GM18909 (cell line): Measurements from ENCODE around the gene FAR1.
"Not testable (repeated sequence)": the region's sequence is repeated elsewhere in the genome, so short reads cannot be mapped to it uniquely, and the experiment has no call there.

Experiments
- ATAC-seq: cut with Tn5 transposase; IDR thresholded peaks from one replicate; pipeline ENCODE4 v1.9.1; 2021; ENCODE audit warnings: mild to moderate bottlenecking; ENCODE audit not compliant: unreplicated experiment, poor library complexity

FAR1 gene

DNA sequence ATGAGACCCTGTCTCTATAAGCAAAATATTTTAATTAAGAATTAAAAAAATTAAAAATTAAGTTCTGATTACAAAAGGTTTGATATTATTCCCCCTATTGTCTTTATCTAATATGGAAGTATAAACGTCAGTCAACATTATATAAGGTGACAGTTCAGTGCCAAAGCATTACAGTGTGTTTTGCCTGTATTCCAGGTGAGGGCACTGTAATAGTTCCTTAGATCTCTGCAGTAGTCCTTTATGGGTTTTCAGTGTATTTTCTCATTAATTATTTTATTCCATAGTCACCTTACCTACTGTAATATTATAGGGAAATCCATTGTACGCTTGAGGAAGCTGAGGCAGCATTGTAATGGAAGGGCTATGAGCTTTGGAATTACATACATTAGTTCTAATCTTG lies 33.0 kb downstream of the FAR1 start:
- ATAC-seq = no peak

DNA sequence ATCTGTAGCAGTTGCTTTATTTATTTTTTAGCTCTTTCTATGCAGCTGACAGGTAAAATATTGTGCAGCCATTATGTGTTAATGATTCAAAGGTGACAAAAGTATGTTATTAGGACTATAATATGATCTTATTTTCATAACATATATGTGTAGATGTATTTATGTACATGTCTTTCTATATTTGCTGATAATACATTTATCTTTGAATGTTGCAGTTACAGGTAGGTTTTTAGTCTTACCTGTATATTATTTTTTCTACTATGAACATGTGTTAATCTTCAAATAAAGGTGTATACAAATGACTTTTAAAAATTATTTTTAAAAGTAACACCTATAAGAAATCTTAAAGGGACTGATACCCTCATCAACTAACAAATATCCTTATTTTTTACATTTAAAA lies 33.6 kb downstream of the FAR1 start:
- ATAC-seq = no peak

DNA sequence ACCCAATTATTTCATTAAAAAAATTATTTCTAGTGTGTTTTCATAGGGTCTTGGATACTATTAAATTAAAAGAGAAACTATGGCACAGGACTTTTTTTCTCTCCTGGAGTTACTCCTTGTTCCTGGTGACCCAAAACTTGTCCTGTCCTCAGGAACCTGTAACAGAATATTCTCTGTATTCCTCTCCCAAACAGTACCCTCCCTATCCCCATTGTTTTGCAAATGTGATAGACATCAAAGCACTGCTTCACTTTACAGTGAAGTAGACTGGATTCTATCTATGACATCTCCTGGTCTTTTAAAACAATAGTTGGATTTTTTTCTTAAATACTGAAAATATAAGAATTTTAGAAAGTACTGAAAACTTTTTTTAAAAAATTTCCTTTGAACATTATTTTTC lies 37.2 kb downstream of the FAR1 start:
- no peak for ATAC-seq

DNA sequence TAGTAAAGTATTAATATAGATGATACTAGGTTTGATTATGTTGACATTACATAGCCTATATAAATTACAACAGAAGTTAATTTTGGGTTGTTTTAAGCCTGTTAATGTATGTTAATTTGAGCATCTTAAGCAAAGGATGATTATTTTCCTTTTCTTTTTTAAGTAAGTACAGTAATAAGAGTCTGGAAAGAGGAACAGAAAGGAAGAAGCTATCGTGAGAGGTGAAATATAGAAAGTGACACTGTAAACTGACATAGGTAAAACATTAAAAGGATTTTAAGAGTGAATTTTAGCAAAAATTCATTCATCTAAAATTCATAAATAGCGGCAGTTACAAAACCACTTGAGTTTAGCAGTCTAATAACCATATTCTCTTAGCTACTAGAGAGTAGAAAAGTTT lies 45.5 kb downstream of the FAR1 start:
- ATAC-seq = peak; percentile 57

DNA sequence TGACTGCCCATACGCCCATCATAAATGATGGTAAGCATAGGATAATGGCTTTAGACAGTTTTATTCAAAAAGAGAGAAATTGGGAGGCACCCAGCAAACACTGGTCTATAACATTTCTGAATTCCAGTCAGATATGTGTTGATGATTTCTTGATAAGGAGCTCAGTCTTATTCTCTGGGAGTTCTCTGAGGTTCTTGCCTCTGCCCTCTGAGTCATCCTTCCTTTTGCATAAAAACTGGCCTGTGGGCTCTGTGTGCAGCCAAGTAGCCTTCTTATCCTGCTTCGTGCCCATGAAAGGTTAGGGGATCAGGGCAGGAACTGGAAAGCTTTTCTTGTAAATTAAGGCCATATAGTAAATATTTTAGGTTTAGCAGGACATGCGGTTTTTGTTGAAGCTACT lies 48.9 kb downstream of the FAR1 start:
- no peak for ATAC-seq

DNA sequence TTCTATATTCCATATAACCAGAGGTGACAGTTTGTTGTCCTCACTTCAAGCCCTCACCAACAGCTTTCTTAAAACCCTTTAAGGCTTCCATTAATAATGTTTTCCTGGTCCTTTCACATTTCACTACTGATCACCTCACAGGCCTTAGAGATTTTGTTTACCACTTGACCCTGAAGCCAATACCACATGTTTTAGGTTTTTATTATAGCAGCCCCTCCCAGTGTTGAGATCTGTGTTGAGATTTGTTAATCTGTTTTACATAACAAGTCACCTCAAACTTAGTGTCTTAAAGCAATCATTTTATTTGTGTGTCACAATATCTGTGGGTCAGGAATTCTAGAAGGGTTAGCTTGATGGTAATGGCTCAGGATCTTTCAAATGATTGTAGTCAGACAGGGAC lies 49.9 kb downstream of the FAR1 start:
- no peak for ATAC-seq

DNA sequence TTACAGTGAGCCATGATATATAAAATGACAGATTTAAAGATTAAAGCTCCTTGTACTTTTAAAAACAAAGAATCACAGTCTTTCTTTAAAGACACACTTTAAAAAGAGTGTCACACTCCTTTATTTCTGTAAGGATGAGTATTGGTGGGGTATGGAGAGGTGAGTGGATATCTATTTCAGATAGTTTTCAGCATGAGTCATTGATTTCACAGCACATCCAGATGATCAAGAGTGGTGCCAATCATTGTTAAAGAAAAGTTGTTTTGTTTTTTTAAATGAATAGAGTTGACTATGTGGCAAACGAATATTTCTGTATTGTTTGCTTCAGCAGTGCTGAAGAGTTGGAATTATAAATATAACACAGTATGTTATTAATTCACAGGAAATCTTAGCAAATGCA lies 52.5 kb downstream of the FAR1 start:
- no peak for ATAC-seq

DNA sequence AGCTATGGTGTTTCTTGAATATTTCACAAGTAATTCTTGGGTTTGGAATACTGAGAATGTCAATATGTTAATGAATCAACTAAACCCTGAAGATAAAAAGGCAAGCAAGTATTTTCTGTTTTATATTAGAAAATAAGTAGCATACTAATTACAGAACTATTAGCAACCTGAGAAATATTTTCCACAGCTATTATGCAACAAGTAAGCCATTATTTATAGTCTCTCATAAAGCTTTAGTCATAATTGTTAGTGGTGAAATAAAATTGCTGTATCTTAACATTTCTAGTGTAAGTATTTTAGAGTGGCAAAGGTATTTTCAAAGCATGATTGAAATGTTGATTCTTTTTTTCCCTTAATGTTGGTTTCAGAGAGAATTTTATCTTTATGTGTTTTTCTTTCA lies 53.3 kb downstream of the FAR1 start:
- no peak for ATAC-seq

DNA sequence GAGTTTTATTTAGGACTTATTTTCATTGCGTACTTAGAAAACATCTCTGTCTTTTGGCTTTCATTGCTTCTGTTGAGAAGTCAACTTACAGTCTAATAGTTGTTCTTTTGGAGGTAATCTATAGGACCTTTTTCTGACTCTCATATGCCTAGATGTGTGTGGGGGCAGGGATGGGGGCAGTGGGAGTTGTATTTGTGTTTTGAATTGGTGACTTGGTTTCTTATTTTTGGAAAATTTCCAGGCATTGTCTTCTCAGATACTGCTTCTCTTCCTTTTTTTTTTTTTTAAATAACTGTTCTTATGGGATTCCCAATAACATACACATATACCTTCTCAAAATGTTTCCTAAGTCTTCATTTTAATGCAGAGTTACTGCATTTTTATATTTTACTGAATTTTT lies 58.0 kb downstream of the FAR1 start:
- ATAC-seq = no peak

DNA sequence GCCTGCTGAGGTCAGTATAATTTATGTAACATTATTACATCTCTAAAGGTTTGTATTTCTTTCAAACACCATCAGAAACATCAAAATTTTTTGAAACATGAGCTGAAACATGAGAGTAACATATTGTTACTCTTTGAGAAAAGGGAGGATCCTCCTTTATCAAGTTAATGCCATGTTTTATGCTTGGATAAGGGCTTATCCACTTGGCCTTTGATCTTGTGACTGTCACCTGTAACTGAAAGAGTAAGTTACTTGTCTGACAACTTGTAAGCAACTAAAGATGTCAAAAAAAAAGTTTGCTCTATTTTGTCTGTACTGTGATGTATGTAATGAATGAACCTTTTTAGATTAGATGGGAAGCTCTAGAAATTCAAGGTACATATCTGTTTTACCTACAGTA lies 59.6 kb downstream of the FAR1 start:
- no peak for ATAC-seq

DNA sequence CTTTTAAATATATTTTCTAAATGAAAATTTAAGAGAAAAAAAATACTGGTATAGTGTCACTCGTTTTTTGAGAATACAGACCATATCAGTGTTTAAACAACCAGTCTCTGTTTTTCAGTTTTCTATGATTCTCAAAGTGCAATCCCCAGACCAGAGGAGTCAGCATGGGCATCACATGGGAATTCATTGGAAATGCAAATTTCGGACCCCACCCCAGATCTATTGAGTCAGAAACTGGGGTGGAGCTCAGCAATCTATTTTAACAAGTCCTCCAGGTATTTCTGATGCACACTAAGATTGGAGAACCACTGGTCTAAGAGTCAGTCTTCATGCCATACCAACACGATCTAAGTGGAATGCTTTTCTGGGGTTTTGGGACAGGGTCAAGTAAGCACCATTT lies 66.1 kb downstream of the FAR1 start:
- ATAC-seq = no peak

DNA sequence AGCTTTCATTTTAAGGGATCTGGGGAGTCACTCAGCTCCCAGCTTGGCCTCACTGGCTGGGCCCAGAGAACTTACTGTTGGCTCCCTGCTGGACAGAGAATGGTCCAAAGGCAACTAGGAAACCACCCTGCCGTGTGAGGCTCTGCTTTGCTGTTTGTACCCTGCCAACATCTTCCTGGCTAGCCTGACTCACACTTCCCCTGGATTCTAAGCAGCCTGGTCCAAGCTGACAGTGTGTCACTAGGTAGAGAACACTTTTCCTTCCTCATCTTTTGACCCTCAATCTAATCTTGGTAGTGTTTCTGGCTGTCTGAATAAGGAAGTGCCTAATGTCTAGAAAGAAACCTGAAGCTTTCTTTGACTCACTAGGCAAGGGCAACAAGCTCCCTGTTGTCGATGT lies 76.7 kb downstream of the FAR1 start:
- ATAC-seq = no peak

DNA sequence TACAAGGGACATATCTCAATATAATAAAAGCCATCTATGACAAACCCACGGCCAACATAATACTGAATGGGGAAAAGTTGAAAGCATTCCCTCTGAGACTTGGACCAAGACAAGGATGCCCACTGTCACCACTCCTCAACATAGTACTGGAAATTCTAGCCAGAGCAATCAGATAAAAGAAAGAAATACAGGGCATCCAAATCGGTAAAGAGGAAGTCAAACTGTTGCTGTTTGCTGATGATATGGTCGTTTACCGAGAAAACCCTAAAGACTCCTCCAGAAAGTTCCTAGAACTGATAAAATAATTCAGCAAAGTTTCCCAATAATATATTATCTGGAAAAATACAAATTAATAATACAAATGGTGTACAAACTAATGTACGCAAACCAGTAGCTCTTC lies 84.8 kb downstream of the FAR1 start:
- ATAC-seq = not testable (repeated sequence)

DNA sequence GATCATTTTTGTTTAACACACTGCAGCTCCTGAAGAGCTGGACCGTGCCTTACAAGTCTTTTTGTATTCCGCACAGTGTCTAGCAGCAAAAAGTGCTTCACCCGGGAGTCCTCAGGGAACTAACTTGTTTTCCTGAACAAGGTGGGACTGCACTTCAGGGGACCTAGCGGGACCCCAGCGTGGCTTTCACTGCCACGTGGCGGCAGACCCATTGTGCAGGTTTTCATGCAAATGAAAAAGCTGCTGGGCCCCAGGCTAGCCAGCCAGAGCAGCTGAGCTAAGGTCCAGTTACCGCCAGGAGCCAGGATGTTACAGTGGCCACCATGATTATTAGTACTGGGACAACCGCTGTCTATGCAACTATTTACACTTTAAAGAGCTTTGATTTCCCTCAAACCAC lies 90.6 kb downstream of the FAR1 start:
- no peak for ATAC-seq

DNA sequence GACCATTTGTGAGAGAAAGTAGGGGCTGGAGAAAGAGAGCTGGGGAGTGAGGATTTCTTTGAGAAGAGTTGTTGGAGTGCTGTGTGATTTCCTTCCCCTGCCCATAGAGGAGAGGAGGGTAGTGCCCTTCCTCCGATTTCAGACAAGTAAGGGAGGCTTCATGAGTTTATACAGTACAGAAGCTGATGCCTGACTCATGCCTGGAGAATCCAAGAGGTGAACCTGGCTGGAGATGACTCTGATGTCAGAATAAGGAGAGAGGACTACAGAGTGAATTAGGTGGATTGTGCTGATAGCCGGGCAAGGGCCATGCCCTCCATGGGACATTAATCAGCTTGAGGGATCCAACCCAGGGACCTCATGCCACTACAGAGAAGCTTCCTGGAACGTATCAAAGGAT lies 91.6 kb downstream of the FAR1 start:
- ATAC-seq = no peak

DNA sequence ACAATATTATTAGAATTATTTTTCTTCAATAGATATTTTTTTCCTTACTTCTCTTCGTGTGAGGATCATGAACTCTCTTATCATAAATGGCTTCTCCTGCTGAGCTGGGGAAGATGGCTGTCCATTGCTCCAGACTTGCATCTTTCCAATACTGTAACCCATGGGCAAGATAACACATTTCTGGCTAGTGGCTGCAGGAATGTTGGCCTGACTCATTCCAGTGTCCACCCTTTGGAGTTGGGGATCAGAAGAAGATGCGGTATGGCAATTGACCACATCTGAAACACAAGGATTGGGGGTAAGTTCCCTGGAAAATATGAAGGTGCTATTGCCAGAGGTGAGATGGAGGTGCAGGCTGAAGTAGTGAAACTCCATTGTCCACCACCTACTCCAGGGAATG lies 92.8 kb downstream of the FAR1 start:
- no peak for ATAC-seq

DNA sequence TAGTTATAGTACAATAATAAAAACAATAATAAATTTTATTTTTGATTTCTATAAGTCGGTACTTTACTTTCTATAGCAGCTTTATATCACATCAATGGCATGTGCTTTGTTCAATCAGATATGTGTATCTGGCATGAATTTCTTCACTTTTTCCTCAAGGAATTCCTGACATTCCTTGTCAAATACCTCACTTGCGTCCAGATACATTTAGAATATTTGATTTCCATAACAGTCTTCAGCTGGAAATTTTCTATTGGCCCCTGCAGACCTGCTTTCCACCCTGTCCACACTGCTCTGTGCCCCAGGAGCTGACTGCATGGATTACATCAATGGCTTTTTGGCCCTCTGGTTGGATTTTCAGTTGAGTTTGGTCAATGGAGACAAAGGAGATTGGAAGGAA lies 93.2 kb downstream of the FAR1 start:
- no peak for ATAC-seq

DNA sequence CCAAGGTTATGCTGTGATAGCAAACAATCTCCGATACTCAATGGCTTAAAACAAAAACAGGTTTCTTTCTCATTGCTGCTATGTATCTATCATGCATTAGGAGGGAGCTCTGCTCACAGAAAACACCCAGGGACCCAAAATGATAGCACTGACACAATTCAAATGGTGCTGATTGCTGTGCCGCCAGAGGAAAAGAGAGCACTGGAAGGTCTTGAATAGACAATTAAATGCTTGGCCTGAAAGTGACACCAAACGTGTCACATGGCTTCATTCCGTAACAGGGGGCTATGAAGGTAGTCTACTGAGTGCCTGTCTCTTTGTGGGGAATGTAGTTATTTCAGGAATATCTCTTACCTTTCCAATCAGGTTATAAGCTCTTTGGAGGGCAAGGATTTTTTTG lies 94.2 kb downstream of the FAR1 start:
- no peak for ATAC-seq

DNA sequence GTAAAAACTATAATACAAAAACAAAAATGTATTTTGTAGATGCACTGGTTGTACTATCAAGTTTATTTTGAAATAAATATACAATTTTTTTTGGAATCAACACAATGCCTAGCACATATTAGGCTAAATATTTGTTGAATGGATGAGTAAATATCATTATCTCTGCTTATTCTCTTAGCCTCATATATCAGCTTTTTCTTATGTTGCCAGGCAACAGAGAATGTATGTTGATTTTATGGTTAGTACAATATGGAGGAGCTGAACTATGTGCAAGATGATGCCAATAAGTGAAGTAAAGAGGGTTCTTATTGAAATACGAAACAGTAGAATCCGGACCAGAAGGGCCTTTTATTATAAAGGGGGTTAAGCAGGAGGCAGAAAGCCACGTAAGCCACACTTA lies 94.9 kb downstream of the FAR1 start:
- no peak for ATAC-seq

DNA sequence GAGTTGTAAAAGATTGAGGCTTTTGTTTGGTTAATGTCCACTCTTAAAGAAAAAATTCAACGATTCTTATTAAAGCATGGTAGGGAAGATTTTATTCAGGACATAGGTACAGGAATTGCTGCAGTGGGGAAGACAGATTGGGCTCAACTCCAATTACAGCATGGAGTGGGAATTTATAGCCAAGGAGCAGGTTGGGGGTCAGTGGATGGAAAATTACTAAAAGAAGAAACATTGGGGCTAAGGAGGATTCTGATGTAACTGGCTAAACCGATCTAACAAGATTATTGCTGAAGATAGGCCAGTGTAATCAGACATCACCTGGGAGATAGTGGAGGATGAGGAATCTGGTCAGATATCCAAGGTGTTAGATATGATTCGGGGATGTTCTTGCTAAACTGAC lies 97.4 kb downstream of the FAR1 start:
- no peak for ATAC-seq

DNA sequence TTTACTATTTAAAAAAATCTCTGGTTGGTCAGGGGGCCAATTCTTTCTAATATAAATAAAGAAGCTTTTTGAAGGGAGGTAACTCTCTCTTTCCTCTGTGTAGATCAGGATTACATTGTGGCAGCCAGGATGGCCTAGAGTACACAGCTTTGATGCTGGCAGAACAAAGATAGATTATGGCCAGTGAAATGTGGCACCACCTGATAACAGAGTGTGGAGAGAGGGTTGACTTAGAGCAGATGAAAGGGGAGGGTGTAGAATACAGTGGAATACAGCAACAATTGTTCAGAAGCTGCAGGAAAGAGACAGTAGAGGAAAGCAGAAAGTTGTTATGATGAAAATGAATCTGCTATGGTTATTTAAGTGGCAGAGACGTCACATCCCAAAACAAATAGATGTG lies 99.0 kb downstream of the FAR1 start:
- ATAC-seq = no peak

DNA sequence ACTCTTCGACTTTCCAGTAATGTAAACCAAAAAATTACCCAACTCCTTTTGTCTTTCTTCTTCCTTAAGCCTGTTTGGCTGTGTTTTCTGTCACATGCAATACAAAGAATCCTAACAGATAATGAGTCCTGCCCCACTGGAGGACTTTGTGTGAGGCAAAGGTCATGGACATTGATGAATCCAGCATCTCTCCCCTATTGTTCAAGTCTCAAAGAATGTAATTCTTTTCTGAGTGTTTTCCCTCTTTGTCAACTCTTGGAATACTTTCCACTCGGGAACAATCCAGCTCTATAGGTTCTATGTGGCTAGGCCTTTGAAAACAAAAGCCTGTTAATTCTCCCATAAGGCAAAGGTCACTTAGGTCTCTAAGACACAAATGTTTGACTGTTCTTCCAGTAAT lies 100.7 kb downstream of the FAR1 start:
- no peak for ATAC-seq

DNA sequence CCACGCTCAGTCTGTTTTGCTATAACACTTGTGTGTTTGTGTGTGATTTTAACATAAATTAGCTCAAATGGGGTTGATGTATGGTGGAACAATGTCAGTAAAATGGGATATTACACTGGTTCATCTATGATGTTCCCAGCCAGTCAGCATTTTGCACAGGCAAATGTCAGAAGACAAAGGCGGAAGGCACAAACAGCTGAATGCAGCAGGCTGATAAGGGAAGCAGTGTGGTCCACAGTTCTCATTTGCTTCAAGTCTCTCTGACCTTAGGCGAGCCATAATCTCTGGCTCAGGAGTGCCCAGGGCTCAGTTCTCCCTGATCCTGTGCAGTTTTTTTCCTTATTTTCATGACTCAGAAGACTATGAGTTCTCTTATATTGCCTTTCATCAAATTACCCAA lies 102.7 kb downstream of the FAR1 start:
- ATAC-seq = no peak
